ENCODE measurements around the gene VSTM4. TPM values are rescaled to one million over a fixed set of nuclear protein-coding genes. Genes with fewer than 3 reads are reported as not detected.

VSTM4 gene
- total RNA-seq, 1 experiment from 2014 or later, result not detected

DNA sequence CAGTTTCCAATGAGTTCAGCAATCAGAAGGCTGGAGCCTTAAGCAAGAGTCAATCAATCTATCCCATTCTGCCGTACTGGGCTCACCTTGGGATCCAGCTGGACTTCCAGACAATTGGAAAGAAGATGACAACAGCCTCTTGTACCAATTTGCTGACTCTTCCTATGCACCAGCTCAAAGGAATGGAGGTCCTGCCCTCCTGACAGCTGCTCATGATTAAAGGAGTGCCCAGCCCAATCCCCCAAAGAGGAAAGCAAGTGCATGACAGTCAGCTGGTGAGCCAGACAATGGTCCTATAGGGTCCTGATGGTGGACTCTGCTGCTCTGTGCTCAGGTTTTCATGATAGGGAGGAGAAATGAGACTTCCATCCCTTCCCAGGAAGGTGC is 25.1 kb downstream of the VSTM4 start:
- Histone ChIP-seq H3K27ac (no peak overlapping the region), H4K20me1 (ENCODE audit: insufficient read depth) (no peaks in the 10 kb centered on the region), H3K27me3 (ENCODE audit: insufficient read depth, low read depth) (peaks cover 40% of the 10 kb centered on the region; the same call in 1 of the 2 replicates), H3K9me3 (ENCODE audit: insufficient read depth, low read depth) (peaks cover 9% of the 10 kb centered on the region), H3K9me2 (ENCODE audit: insufficient read depth) (no peaks in the 10 kb centered on the region), H2AFZ (no peak overlapping the region), H3K4me2 (no peak overlapping the region), H3K4me1 (replicated peaks; ENCODE audit: insufficient read depth) (no peaks in the 10 kb centered on the region), H3K4me3 (no peak overlapping the region), H3K36me3 (ENCODE audit: low read depth) (no peaks in the 10 kb centered on the region), H3F3A (ENCODE audit: insufficient read depth, low read depth) (no peaks in the 10 kb centered on the region), H3K79me2 (ENCODE audit: low read depth) (no peaks in the 10 kb centered on the region)
- intact Hi-C loops (cut with micrococcal nuclease; ENCODE audit: unreplicated experiment), result no loop called here
- DNase-seq, result no peak
- ChIA-PET POLR2A (ENCODE audit: unreplicated experiment) (no interaction called here), CTCF (no interaction called here)
- TF ChIP-seq EZH2 (IDR thresholded peaks at IDR 0.05; ENCODE audit: low read depth), result no peak
- TF ChIP-seq, protein P1, sequence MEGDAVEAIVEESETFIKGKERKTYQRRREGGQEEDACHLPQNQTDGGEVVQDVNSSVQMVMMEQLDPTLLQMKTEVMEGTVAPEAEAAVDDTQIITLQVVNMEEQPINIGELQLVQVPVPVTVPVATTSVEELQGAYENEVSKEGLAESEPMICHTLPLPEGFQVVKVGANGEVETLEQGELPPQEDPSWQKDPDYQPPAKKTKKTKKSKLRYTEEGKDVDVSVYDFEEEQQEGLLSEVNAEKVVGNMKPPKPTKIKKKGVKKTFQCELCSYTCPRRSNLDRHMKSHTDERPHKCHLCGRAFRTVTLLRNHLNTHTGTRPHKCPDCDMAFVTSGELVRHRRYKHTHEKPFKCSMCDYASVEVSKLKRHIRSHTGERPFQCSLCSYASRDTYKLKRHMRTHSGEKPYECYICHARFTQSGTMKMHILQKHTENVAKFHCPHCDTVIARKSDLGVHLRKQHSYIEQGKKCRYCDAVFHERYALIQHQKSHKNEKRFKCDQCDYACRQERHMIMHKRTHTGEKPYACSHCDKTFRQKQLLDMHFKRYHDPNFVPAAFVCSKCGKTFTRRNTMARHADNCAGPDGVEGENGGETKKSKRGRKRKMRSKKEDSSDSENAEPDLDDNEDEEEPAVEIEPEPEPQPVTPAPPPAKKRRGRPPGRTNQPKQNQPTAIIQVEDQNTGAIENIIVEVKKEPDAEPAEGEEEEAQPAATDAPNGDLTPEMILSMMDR (conservative IDR thresholded peaks at IDR 0.05), result no peak
- no TSS peak for BruUV-seq (replicated peaks)

DNA sequence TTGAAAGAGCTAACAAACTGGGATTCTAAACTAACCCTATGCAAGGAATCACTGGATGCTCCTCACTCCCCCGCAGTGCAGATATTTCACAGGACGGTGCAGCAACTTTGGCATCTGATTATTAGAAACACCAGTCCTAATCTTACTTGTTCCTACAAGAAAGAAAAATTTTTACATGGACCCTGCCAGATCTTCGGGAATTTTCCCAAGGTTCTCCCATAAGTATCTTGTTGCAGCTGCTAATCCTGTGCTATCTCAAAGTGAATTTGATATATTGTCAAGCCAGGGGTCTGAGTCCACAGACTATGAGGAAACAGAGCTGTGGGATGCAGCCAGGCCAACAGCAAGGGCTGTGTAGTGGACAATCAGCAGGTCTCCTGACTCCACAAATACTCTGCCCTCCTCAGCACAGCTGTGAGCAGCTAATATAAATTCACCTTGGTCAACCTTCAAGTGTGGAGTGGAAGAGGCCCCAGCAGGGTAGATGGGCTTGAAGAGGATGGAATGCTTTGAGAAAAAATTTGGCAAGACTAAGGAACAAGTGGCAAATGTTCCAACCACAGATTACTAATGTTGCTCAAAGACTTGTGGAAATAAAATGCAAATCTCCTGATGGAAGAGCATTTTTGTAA is 25.6 kb downstream of the VSTM4 start:
- H3K9me2 ChIP-seq (ENCODE audit: insufficient read depth), result no peaks in the 10 kb centered on the region
- peaks cover 9% of the 10 kb centered on the region for H3K9me3 ChIP-seq (ENCODE audit: insufficient read depth, low read depth)
- H3K4me3 ChIP-seq, result no peak overlapping the region
- TF ChIP-seq, protein P1 (conservative IDR thresholded peaks at IDR 0.05), result no peak
- TF ChIP-seq EZH2 (IDR thresholded peaks at IDR 0.05; ENCODE audit: low read depth), result no peak
- peaks cover 40% of the 10 kb centered on the region; the same call in 1 of the 2 replicates for H3K27me3 ChIP-seq (ENCODE audit: insufficient read depth, low read depth)
- H3K4me2 ChIP-seq, result no peak overlapping the region
- H3F3A ChIP-seq (ENCODE audit: insufficient read depth, low read depth), result no peaks in the 10 kb centered on the region
- intact Hi-C loops (cut with micrococcal nuclease; ENCODE audit: unreplicated experiment), result no loop called here
- ChIA-PET CTCF (no interaction called here), POLR2A (ENCODE audit: unreplicated experiment) (no interaction called here)
- no peak for DNase-seq
- H3K79me2 ChIP-seq (ENCODE audit: low read depth), result no peaks in the 10 kb centered on the region
- H2AFZ ChIP-seq, result no peak overlapping the region
- no TSS peak for BruUV-seq (replicated peaks)
- no peaks in the 10 kb centered on the region for H3K36me3 ChIP-seq (ENCODE audit: low read depth)
- H3K4me1 ChIP-seq (replicated peaks; ENCODE audit: insufficient read depth), result no peaks in the 10 kb centered on the region
- no peak overlapping the region for H3K27ac ChIP-seq
- no peaks in the 10 kb centered on the region for H4K20me1 ChIP-seq (ENCODE audit: insufficient read depth)

DNA sequence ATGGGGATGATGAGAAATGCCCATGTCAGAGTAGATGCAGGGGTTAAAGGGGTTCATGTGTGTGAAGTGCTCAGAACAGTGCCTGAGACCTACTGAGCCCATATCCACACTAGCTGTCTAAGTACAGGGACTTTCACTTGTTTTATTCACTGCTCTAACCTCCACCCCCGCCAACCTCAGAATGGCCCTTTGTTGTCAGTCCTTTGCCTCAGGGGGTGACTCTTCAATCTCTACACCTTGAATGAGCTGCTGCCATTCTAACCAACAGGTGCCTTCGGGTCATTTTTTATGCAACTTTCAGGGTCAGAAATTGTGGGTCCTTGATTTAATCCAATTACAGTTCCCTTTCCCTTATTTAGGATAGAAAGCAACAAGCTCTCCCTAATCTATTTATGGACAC is 26.2 kb downstream of the VSTM4 start:
- TF ChIP-seq EZH2 (IDR thresholded peaks at IDR 0.05; ENCODE audit: low read depth), result no peak
- TF ChIP-seq, protein P1 (conservative IDR thresholded peaks at IDR 0.05), result no peak
- Histone ChIP-seq H3K79me2 (ENCODE audit: low read depth) (no peaks in the 10 kb centered on the region), H2AFZ (no peak overlapping the region), H3K27me3 (ENCODE audit: insufficient read depth, low read depth) (peaks cover 35% of the 10 kb centered on the region; the same call in 1 of the 2 replicates), H3K27ac (no peak overlapping the region), H3K4me2 (no peak overlapping the region), H3K4me1 (replicated peaks; ENCODE audit: insufficient read depth) (no peaks in the 10 kb centered on the region), H4K20me1 (ENCODE audit: insufficient read depth) (no peaks in the 10 kb centered on the region), H3K4me3 (no peak overlapping the region), H3F3A (ENCODE audit: insufficient read depth, low read depth) (no peaks in the 10 kb centered on the region), H3K36me3 (ENCODE audit: low read depth) (no peaks in the 10 kb centered on the region), H3K9me3 (ENCODE audit: insufficient read depth, low read depth) (peaks cover 9% of the 10 kb centered on the region), H3K9me2 (ENCODE audit: insufficient read depth) (no peaks in the 10 kb centered on the region)
- ChIA-PET CTCF (no interaction called here), POLR2A (ENCODE audit: unreplicated experiment) (no interaction called here)
- intact Hi-C loops (cut with micrococcal nuclease; ENCODE audit: unreplicated experiment), result no loop called here
- no peak for DNase-seq
- no TSS peak for BruUV-seq (replicated peaks)

All from PC-9 (cell line).